Fibroblast of skin of scalp (primary cell): ENCODE data around the gene TRMT13.
"Not testable (repeated sequence)": the region's sequence is repeated elsewhere in the genome, so short reads cannot be mapped to it uniquely, and the experiment has no call there.

Experiments used
- DNase-seq: peaks from one replicate; pipeline ENCODE4 v3.0.0-alpha.2; 2013

The TRMT13 gene

DNA sequence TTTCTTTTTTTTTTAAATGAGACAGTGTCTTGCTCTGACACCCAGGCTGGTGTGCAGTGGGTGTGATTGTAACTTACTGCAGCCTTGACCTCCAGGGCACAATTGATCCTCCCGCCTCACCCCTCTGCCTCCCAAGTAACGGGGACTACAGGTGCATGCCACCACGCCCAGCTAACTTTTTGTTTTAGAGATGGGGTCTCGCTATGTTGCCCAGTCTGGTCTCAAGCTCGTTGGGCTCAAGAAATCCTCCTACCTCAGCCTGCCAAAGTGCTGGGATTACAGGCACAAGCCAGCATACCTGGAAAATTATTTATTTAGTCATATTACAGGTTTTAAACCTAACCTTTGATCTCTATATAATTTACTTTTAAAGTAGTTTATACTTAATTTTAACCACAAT is 31.7 kb downstream of the TRMT13 start:
- DNase-seq: peak; percentile 0

- DNase-seq: no peak
Observed at GRCh38 chr1:100168051-100168450, 35.1 kb downstream of the TRMT13 start.

- DNase-seq: no peak
Observed at GRCh38 chr1:100177295-100178041, 44.5 kb downstream of the TRMT13 start.

DNA sequence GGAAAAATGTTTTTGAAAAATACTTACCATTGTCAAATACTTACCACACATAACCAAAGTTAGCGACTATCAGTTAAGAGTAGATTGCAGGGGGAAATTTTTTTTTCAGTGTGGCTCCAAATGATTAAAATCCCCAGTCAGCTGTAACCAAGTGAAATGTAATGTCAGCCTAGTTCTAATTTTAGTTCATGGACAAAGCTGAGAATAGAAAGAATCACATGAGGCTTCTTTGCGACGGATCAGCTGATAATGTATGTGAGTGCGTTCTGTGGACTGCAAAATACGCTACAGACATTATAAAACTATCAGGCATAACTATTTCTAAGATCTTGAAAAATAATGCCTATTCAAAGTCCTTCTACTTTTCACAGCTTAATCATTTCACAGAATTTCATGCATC is 45.1 kb downstream of the TRMT13 start, which contains the start of gene LRRC39:
TSS of gene LRRC39 (minus strand) at position 166 of the 400 bp plus-strand sequence. CDS start 9,740 bp downstream, outside the sequence.
- no peak for DNase-seq

DNA sequence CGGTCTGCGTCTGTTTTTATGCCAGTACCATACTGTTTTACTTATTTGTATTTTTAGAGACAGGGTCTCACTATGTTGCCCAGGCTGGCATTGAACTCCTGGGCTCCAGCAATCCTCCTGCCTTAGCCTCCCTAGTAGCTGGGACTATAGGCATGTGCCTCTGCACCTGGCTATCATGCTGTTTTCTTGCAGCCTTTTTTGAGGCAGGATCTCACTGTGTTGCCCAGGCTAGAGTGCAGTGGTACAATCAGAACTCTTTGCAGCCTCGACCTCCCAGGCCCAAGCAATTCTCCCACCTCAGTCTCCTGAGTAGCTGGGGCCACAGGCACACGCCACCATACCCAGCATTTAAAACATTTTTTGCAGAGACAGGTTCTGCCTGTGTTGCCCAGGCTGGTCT is 50.4 kb downstream of the TRMT13 start:
- no peak for DNase-seq

- no peak for DNase-seq
Observed at GRCh38 chr1:100184536-100184935, 51.6 kb downstream of the TRMT13 start.

GRCh38 chr1:100187912-100188311 is 54.9 kb downstream of the TRMT13 start:
- no peak for DNase-seq

DNA sequence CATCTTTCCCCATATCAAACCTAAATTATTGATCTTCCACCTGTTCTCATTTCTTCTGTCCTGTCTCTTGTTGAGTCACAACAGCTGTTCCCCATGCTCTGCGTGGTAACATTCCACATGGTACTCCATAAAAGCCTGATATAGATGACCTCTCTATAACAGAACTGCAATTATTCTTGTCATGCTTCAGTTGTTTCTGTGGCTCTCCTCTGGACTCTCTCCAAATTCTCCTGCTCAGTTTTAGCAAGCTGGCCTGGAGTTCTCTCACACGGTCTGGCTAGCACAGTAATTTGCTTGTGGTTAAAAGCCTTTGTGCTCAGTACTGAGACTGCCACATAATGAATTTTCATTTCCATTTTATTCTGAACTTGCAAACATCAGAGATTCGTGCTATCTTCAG is 55.7 kb downstream of the TRMT13 start:
- peak; percentile 44 for DNase-seq

GRCh38 chr1:100198596-100198995 is 65.6 kb downstream of the TRMT13 start:
- DNase-seq: no peak

- DNase-seq: not testable (repeated sequence)
Observed at GRCh38 chr1:100200060-100200459, 67.1 kb downstream of the TRMT13 start.
